Activated T-cell treated with anti-CD3 and anti-CD28 coated beads, Interleukin-2, amount 50 U/mL, for 48 hours (primary cell): Measurements from ENCODE around the gene IFT122.
"Not testable (repeated sequence)": the region's sequence is repeated elsewhere in the genome, so short reads cannot be mapped to it uniquely, and the experiment has no call there.

Experiments used
- DNase-seq, 2 experiments: peaks; one replicate each; pipeline ENCODE4 v3.0.0-alpha.2; 2020

Gene IFT122

DNA sequence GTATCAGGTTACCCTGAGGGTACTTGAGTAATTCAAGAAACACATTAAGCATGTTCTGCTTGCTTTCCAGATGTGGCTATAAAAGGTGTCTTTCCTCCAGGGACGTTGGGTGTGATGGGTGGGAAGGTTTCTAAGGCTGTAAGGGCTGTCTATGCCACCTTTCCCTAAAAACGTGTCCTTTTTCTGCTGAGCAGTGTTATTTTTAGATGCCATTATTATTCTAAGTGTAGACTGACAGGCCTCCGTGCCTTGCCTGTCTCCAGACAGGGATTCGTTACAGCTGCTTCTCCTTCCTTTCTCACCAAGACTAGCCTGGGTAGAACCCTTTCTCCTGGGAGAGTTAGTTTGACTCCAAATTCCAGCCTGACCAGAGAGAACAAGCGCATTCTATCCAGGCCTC lies 61.6 kb downstream of the IFT122 start:
- no peak for DNase-seq

DNA sequence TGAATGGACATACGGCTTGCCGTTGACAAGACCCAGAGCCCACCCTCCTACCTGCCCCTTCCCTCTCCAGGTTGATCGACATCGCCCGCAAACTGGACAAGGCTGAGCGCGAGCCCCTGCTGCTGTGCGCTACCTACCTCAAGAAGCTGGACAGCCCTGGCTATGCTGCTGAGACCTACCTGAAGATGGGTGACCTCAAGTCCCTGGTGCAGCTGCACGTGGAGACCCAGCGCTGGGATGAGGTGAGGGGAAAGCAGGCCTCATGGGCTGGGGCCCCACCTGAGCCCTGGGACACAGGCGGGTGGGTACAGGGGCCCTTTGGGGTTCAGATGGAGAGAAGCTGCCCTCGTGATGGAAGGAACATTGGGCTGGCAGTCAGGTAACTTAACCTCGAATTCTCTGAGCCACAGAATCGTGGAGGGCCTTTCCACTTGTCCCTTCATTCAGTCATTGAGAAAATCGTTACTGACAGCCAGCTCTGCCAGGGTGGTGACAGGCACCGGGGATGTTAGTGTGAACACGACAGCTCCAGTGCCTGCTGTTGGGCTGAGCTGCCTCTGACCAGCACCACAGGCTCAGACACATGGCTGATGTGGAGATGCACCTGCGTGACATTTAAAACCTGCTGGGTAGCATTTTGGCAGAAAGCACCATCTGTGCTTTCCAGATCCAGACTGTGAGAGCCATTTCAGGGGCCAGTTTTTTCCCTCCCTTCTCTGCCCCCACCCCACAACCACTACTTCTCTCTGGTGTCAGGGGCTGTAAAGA lies 62.8 kb downstream of the IFT122 start:
- no peak for DNase-seq

DNA sequence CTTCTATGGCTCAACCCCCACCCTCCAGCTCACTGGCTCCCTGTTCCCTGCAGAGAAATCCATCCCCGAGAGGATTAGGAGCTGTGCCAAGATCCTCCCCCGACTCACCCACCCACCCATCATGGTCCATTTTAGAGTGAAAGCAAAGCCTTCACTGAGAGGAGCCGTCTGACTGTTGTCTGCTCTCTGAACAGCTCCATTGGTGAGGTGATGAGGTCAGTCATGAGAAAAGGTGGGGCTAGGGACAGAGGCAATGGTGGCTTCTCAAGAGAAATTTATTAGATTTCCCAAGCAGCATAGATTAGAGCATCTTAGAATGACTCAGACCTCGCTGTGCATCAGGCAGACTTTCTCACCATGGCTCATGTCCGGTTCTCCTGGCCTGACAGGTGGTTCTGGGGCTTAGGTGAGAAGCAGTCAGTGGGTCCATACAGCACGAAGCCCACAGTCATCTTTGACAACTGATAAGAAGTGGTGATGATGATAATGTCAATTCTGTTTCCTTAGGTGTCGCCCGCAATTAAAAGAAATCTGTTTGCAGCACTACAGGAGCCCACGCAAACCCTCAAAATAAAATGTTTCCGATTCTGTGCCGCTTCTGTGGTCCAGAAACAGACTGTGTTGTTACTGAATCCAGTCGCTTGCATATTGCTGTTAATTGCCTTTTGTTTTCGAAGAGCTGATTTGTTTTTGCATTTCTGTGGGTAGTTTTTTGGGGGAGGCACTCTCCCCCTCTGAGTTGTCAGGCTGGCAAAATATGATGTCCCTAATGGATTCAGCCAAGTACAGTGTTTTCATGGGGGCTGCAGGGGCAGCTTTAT lies 63.7 kb downstream of the IFT122 start:
- DNase-seq = no peak

DNA sequence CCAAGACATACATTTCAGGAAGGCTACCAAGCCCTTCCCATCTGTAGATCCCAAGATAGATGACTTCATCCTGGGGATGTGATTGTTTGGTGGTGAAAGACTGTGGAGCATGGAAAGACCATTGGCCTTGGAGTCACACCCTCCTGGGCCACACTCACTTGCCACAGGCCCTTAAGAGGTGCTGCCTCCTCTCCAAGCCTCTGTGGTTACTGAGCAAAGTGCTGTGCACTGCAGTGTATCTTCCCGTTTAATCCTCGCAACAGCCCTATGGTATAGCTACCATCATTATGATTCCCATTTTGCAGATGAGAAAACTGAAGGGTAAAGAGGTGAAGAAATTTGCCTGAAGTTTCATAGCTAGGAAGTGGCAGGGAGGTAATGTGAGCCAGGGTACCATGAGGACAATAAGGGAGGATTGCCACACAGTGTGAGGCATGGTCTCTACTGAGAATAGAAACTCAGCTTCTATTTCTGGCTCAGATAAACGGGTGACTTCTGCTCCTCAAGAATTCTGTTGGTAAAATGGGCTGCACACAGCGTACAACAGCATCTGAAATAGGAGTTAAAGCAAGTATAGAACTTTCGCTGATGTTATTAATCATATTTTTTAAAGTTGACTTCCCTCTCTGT lies 64.6 kb downstream of the IFT122 start:
- no peak for DNase-seq

DNA sequence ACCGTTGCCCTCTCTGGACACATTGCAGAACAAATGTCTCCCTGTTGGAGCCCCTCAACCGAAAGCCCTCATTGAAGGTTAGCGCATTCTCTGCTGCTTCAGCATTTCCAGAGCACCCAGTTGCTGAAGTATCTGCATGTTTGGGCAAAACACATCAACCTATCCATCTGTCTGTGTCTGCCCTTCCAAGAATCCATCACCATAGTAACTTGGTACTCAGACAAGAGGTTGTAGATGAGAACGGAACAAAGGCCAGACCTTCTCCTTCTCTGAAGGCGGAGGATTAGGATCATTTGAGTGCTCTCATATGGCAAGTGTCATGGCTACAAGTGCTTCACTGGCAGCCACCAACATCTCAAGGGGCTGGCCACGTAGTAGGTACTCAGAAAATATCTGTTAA lies 65.3 kb downstream of the IFT122 start:
- no peak for DNase-seq

DNA sequence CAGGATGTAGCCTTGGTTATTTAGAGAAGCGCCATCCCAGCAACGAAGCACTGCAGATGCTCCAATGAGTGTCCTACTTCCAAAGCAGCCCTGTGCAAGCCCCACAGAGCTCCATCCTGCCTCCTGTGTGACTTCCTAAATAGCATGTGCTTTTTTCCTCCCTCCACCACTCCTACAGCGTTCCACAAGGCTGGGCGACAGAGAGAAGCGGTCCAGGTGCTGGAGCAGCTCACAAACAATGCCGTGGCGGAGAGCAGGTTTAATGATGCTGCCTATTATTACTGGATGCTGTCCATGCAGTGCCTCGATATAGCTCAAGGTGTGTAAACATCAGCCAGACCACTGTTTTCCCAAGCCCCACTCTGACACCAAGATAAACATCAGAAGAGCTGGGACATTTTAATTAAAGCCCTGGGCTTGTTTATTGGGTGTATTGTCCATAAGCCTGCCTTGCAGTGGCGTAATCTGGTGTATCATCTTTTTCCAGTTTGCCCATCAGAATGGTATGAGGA lies 66.3 kb downstream of the IFT122 start:
- DNase-seq = no peak

DNA sequence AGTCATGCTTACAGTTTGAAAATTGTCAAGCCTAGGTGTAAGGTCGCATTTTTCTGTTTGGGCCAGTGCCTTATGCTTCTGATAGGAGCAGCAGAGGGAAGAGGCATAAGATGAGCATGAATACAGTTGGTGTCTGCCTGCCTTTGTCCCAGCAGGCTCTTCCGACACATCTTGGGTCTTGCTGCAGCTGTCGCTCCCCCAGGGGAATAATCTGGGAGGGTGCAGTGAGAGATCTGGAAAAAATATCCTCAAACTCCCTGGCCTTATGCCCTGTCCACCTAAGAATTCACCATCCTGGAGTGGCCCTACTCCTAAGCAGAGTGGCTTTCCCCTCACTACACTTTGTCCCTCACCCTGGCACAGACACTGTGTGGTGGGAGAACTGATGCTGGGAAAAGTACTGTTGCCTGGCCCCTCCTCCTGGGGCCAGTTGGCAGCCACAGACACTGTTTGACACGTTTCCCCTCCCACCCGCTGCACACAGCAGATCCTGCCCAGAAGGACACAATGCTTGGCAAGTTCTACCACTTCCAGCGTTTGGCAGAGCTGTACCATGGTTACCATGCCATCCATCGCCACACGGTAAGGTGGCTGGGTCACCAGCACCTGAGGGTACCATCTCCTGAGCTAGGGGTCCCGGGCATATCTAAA lies 67.3 kb downstream of the IFT122 start:
- DNase-seq = no peak

DNA sequence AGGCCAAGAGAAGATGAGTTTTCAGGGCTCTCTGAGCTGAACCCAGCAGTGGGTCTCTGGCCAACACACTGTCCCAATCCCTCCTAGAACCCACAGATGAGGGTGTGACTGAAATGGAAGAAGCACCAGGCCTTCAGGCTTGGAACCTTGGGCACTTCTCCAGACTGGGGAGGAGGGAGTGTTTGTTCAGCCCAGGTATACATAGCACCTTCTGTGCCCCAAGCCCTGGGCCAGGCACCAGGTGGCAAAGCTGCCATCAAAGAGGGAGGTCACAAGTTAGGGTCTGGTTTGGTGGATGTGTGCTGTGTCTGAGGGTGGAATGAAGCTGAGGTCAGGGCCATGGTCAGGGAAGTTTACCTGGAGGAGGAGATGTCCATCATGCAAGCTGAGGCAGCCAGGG lies 72.6 kb downstream of the IFT122 start:
- DNase-seq = no peak

DNA sequence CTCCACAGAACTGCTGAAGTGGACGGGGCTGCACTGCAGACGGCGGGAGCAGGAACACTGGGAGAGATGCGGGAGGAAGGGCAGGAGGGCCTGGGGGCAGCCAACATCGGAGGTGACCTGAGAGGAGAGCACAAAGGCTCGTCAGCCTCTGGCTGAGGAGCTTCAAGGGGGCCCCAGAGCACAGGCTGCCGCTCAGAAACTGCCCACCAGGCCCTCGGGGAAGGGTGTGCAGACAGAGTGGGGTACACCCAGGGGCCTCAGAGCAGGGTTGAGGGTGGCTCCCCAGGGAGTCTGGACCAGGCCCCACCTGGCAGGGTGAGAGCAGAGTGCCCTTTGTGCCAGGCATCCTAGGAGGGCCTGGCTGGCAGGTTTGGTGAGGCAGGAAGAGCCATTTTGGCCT lies 73.7 kb downstream of the IFT122 start:
- no peak for DNase-seq

DNA sequence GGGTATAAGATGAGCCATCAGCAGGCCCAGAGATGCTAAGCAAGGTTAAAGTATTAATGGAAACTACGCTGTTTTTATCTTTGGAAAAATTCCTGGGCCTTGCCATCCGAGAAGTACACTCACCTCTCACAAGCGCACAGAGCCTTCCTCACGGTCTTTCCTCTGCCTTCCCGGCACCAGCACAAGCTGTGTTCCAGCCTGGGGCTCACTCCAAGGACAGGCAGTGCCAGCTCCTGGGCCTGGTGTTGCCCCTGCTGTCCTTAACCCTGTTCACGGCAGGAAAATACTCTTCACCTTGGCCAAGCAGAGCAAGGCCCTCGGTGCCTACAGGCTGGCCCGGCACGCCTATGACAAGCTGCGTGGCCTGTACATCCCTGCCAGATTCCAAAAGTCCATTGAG lies 74.1 kb downstream of the IFT122 start:
- DNase-seq = no peak

DNA sequence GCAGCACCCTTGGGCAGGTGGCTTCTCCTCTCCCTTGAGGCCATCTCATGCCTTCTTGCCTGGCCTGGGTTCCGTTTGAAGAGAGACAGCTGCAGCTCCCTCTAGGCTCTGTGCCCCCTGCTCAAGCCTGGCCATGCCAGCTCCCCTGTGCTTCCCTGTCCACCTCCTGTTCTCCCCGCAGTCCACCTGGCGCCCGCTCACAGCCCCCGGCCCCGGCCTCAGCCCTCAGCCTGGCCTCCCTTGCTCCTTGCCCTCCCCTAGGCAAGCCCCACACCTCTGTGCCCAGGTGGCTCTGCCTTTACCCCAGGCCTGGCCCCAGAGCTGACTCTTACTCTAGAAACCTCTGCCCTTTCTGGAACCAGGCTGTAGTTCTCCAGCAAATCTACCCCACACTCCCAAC lies 74.5 kb downstream of the IFT122 start:
- no peak for DNase-seq

DNA sequence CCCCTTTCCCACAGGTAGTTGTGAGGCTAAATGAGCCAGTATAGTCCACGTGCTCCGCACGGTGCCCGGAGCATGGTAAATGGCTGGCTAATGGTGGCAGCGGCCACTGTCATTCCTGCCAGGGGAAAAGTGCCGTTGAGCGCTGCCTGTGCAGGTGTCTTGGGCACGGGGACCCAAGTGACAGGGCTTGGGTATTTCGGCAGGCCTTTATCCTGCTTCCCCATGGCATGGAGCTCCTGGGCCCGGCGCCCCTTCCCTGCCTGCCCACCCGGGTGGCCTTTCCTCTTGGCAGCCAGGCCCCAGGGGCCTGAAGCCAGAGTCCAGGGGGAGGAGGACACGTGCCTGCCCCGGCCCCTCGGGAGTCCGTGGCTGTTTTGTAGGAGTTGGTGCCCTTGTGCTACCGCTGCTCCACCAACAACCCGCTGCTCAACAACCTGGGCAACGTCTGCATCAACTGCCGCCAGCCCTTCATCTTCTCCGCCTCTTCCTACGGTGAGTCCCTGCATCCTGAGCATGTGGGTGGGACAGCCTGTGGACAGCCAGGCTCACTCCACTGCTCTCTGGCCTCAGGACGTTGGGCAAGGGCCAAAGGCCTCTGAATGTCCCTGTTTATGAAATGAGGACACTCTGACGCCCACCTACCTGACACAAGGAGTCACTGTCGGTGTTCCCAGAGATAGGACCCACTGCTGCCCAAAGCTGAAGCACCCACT lies 75.2 kb downstream of the IFT122 start:
- not testable (repeated sequence) for DNase-seq

DNA sequence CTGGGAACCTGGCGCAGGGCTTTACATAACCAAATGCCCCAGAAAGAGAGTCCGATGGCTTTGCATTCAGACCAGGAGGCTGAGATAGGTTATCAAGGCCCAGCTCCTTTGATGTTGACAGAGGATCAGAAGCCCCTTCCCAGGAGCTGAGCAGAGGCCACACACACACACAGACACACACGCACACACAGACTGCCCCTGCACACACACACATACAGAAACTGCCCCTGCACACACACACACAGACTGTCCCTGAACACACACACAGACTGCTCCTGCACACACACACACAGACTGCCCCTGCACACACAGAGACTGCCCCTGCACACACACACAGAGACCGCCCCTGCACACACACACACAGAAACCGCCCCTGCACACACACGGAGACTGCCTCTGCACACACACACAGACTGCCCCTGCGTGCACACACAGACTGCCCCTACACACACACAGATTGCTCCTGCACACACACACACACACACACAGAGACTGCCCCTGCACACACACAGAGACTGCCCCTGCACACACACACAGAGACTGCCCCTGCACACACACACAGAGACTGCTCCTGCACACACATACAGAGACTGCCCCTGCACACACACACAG lies 75.9 kb downstream of the IFT122 start:
- not testable (repeated sequence) for DNase-seq

DNA sequence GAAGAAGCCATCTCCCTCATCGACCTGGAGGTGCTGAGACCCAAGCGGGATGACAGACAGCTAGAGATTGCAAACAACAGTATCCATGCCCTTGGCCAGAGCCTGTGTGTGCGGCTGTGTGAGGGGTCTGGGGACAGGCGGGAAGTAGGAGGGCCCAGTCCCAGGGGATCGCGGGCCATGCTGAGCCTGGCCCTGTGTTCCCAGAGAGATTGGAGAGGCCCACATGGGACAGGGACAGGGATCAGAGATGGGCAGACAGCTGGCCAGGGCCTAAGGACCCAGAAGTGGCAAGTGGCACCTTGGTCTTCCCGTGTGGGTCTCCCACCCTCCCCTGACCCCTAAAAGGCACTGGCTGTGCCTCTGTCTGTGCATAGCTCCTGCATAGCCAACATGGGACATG lies 77.5 kb downstream of the IFT122 start:
- no peak for DNase-seq

DNA sequence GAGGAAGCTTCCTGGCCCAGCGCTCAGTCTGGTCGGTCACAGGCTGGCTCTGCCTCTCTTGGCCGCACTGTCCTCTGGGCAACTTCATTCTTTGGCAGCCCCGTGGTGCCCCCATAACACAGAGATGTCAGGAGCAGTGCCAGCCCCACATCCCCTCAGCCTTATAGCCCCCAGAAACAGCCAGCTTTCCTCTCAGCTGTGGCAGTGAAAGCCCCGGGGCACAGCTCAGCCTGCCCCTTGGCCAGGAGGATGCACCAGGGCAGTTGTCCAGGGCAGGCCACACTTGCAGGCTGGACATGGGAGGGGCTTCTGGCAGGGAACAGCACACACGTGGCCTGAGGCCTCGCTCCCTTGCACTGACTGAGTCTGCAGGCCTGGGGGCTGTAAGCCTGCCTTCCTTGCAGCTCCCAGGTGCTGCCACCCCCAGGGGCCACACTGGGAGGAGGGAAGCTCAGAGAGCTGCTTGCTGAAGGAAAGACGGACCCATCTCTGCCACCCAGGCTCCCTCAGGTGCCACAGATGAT lies 78.1 kb downstream of the IFT122 start:
- DNase-seq = no peak

DNA sequence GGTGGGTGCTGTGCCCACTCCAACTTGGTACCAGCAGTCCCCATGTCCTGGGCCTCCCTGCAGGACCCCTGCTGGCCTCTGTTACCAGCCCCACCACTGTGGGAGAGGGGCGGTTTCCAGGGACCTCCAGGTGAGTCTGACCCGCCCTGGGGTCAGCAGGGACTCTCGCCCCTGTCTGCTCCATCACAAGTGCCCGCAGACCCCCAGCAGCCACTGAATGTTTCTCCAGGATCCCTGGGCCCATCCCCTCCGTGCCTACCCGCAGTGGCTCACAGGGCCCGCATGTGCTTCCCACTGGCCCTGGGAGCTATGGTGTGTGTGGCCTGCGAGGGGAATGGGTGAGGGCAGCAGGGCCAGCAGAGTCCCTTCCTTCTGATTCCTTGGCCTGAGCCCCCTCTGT lies 78.6 kb downstream of the IFT122 start:
- no peak for DNase-seq

DNA sequence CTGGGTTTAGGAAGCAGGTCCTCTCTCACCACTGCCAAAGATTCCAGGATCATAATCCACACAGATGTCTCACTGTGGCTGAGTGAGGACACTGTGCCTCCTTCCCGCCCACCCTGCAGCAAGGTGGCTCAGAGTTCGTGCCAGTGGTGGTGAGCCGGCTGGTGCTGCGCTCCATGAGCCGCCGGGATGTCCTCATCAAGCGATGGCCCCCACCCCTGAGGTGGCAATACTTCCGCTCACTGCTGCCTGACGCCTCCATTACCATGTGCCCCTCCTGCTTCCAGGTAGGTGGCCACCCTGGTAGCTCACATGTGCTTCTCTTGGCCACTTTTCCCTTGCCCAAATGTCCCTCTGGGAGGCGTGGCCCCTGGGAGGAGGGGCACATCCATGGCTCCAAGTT lies 79.4 kb downstream of the IFT122 start:
- no peak for DNase-seq

DNA sequence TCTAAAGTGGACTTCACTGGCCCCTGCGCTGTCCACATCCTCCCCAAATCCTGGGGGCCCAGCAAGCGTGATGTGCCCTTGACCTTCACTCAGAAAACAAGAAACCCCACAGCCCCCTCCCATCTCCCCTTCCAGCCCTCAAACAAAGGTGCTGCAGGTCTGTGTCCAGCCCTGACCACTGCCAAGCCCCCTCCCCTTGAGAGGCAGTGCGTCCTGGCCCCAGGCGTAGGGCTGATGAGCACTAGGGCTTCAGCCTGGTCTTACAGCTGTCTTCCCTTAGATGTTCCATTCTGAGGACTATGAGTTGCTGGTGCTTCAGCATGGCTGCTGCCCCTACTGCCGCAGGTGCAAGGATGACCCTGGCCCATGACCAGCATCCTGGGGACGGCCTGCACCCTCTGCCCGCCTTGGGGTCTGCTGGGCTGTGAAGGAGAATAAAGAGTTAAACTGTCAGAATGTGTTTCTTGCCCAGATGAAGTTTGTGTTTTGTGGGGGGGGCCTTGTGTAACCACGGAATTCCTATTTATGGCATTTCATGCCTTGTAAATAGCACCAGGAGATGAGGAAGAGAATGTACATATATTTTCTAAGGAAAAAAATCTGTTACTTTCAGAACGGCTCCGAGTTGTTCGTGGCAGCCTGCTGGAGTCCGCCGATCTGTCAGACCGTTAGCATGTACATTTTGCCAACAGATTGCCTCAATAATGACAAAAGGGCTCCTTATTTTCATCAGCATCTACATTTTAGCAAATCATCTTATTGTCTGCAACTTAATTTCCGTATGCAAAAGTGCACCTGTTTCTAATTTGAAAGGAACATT lies 80.1 kb downstream of the IFT122 start:
- no peak for DNase-seq

DNA sequence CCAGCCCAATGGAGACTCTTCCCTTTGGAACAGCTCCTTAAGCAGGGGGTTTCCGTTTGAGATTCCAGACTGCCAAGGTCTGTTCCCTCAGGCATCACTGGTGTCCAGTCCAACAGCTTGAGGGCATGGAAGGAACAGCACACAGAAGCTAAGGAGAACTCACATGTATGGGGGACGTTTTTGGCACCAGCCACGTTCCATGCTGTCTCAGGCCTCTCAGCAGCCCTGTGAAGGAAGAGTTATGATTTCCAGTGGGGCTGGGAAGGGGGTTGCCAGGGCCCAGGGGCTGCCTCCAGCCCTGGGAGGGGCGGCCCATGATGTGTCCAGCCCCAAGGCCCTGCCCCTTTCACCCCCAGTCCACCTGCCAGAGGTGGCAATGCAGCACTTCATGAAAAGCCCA lies 80.9 kb downstream of the IFT122 start:
- DNase-seq = no peak

DNA sequence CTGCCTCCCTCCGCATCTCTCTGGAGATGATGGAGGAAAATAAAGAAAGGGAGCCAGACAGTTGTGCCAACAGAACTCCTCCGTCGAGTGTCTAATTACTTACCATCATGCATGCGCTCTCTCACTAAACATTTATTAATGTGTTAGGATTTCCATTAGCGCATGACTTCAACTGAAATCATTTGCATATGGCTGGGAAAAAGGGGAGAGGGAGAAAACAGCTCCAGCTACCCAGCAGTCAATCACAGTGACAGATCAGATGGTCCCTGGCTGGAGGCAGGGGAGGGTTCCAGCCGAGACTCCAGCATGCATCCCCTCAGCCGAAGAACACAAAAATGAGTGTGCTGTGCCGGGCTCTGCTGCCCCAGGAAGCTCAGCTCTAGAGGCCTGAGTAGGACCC lies 81.6 kb downstream of the IFT122 start:
- DNase-seq = no peak

DNA sequence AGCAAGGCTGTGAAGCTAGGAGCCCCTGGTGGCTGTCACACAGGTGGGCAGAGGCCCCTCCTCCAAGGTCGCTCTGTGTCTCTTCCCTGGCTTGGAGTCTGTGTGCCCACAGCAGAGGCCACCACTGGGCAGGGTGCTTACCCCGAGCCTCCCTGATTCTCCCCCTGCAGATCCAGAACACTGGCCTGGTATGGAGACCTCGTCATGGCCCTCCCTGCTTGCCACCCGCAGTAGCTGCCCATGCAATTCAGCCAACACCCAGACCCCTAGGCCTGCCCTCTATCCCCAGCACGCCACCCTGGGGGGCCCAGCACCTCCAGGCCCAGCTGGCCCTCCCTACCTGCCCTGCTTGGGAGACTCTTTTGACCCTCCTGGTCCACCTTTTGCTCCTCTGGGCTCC lies 82.9 kb downstream of the IFT122 start:
- no peak for DNase-seq
